HG02571 (cell line): ENCODE data around the gene CCNL1.
"Not testable (repeated sequence)": the region's sequence is repeated elsewhere in the genome, so short reads cannot be mapped to it uniquely, and the experiment has no call there.

Experiments used
- ATAC-seq: cut with Tn5 transposase; IDR thresholded peaks from one replicate; pipeline ENCODE4 v1.9.1; 2021; ENCODE audit warnings: mild to moderate bottlenecking, moderate library complexity; ENCODE audit not compliant: unreplicated experiment

The CCNL1 gene

DNA sequence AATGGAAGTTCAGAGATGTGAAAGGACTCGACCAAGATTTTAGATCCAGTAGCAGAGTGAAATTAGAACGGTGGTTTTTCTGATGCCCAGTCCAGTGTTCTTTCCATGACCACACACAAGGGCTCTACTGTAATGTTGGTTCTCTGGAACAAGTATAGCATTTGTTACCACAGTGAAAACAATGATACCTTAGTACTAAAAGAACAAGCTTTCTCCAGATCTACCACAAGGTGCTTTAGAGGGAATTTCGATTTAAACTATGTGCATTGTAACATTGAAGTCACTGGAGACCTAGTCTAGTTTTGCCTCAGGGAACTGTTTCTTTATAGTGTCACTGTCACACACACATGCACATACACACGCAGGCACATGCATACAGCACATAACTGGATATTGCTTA is 12.8 kb upstream of the CCNL1 start:
- no peak for ATAC-seq

DNA sequence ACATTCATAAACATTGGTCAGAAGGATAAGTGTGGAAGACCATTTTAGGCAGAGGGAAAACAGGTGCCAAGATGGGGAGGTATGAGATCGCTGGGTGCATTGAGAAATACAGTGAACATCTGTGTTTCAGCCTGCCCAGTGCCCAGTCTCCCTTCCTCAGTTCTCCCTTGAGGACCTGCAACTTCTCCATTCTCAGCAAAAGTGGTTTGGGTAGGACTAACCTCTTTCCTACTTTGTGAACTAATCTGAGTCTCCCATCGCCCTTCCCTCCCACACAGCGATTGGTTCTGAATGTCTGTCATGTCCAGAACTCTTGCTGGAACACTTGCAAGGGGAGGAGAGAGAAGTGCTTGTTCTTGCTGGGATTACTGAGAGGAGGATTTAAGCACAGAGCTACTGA is 10.9 kb upstream of the CCNL1 start:
- no peak for ATAC-seq

DNA sequence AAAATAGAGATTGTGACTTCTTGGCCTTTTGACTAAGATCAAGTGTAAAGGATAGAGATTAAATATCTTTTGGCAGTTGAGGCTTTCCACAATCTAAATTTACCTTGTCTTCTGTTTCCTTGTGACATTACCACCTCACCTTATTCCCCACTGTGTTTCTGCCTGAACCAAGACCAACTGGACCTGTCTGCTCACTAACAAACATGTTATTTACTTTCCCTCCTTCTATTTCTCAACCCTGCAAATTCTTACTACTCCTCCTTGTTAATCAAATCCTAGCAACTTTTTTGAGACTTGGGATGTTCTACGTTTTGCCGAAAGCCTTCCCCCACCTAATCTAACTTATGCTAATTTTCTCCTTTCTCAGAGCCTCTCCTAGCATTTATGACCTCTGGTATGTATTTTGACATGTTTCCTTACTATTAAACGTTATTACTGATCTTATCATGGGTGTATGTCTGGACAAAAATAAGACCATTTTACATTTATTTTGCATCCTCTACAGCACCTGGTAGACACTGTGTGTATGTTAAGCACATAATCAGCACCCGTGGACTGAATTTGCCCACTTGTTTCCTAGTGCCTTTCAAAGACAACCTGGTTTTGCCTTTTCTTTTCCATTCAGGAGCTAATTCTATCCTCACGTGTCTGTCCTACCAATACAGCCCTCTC is 7.6 kb upstream of the CCNL1 start:
- ATAC-seq = no peak

DNA sequence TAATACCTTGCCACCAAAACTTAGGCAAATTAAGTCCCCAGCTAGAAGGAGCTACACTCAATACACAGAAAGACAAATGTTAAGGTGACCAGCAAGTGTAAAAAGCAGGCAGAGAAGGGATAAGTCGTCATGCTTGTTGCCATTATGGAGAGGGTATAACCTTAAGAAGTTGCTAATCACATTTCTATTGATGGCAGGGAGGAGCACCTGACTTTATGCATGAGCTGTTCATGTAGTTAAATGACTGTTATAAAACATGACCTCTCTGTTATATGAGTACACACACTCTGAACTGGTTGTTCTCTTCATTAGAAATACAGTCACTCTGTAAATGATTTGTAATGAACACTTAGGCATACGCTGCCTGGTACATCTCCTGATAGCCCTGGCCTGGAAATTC is 6.6 kb upstream of the CCNL1 start:
- ATAC-seq = peak; percentile 41

DNA sequence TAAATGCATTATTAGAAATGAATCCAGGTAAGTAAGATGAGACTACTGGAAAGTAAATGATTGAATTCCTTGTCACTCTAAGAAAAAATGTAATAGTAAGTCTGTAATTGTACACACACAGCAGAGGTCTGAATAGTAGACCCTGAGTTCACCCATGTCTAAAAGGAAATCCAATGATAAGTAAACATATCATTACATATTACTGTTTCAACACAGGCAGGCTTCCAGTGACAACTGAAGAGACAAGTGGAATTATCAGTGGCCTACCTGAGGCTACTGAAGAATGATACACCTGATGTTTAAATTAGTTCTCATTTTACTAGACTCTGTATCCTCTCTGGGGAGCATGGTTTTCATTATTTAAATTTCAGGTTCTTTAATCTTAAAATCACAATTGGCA is 6.2 kb upstream of the CCNL1 start:
- no peak for ATAC-seq

DNA sequence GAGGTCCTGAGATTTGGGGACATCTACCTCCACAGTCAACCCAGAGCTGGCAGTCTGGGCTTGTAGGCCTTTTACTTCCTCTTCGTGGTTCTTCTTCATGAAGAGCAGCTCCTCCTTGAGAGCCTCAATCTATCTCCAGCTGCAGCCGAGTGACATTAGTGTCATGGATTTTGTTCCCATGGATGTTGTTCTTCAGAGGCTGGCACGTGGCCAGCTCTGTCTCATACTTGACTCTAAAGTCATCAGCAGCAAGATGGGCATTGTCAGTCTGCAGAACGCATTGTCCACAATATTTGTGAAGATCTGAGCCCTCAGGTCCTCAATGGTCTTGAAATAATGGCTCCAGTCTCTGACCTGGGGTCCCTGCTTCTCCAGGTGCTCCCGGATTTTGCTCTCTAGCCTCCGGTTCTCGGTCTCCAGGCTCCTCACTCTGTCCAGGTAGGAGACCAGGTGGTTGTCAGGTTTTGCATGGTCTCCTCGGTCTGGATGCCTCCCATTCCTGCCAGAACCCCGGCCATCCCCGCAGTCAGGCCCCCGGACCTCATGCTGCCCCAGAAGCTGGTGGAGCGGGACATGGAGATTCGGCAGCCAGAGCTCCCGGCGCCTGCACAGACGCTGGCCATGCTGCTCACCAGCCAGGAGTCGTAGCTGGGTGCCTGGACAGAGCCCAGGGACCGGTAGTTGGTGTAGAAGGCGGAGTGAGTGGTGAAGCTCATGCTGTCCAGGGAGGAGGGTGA is 3.4 kb upstream of the CCNL1 start:
- no peak for ATAC-seq

DNA sequence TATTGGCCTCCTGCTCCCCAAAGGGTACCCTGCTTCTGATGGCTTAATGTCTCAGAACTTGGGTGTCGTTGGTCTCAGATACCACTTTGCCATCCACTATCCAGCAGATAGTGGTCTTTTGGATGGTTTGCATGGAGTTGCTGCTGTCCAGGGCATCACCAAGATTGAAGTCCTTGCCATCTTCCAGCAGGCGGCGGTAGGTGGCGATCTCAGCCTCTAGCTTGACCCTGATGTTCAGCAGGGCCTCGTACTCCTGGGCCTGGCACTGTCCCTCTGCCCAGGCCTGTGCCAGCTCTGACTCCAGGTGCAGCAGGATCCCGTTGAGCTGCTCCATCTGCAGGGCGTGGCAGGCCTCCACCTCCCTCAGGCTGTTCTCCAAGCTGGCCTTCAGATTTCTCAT is 2.7 kb upstream of the CCNL1 start:
- not testable (repeated sequence) for ATAC-seq

DNA sequence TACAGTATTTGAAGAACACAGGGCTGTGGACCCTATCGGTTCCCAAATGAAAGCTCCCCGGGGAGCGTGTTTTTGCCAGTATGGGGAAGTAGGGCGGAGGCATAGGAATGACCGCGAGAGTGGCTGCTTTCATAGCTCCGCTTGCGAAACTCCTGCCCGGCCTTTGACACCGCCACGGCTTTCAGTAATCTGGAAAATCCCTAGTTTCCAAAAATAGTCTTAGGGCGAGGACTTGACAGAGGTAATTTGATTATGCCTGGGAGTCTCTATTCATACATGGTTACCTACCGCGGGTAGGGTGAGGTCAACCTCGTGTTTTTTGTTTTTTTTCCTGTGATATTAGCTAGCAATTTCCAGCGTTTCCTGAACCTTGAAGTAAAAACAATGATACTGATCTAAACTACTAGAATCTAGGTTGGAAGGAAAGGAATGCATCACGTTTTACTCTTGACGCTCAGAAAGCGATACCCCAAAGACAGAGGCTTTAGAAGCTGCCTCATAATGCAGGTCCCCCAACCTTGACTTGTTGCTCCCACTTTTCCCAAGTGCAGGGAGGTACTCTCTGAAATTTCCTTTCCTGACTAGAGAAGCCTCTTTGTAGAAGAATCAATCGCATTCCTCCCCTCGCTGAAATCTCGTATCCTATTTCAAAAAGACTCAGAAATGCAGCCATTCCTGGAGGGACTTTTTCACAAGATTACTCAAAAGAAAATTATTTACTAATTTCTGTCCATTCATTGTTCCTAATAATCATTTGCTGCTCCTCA is 894 bp upstream of the CCNL1 start:
- ATAC-seq = peak; percentile 39

DNA sequence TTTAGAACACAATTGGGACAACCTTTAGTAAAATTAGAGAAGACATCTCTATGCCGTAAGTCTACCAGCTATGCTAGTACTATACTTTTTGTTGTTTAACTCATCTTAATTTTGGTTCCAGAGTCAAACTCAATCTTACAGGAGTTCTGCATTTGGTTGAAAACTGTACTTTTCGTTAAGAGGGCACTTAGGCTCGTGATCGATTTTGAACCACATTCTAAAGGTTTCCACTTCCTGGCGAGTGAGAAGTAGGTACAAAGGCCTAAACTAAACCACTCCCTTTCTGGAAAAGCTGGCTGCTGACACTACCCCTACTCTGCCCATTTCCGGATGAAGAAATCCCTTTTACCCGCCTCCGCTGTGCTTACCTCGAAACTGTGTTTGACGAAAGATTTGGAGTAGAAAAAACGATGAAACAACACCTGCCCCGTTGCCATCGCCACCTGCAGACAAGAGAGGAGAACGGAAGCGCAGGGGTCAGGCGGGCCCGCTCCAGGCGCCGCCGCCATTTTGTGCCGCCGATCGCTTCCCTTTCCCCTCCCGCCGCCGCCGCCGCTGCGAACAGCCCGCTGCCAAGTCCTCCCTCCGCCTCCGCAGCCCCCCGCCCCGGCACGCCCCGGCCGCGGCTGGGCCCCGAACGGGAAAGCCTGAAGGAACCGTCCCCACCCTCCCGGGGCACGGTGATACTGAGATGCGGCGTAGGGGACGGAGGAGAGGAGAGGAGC is 748 bp downstream of the CCNL1 start:
- ATAC-seq = peak; percentile 49

DNA sequence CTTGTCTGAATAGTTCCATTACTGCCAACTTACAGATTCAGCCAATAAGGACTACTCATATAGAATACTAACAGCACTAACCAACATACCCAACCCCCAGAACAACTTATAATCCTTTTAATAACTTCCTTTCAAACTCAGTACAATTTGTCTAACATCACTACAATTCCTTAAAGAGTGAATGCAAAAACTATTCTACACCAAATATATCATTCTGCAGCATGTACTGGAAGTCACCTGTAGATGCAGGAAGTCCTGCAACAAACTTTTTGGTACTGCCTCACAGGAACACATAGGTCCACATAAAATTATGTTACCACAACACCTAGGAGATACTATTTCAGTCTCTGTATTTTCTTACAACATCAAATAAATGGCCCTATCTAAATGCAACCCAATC is 2.1 kb downstream of the CCNL1 start:
- no peak for ATAC-seq

DNA sequence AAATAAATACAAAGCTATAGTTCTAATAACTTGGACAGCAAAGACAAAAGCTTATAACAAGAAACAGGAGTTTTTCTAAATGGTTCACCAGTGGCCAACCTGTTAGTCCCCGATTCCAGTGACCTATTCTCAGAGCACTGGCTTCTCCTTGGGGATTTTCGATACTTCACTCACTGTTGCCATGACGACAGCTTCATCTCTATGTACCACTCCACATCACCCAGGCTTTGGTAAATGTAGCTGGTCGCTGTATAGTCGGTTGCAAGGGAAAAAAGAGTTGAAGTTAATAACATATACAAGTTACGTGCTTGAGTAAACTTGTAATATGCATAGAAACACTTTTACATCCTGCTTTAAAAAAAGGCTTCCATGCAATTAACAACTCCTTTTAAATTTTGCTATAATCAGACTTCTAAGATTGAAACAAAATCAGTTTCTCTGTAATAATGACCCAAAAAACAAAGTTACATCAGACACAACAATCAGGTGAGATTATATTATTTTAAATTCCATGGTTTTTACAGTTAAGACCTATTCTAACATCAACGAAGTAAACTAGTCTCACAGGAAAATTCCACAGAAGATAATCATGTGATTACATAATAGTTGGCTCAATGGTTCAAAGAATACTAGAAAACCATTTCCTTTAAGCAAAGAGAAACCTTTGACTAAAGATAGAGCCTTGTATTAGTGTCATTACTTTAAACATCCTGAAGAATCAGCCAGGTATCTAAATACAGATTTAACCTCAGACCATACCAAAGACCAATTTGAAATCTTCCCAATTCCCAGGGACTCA is 2.9 kb downstream of the CCNL1 start:
- no peak for ATAC-seq

DNA sequence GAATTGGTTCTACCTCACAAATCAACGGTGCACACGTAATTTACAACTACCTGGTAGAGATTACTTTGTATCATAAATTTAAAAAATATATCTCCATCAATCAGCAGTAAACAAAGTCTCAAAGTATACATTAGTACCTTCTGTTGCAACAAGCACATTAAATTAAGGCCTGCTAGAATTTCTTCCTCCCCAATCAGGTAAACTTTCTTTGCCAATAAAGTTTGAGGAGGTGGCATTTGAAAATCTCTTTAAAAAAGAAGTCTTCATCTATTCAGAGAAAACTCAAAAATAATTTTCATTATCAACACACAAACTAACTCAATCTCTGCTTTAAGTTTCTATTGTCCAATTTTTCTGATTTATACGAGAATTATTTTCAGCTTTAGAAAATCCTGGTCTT is 4.4 kb downstream of the CCNL1 start:
- no peak for ATAC-seq

DNA sequence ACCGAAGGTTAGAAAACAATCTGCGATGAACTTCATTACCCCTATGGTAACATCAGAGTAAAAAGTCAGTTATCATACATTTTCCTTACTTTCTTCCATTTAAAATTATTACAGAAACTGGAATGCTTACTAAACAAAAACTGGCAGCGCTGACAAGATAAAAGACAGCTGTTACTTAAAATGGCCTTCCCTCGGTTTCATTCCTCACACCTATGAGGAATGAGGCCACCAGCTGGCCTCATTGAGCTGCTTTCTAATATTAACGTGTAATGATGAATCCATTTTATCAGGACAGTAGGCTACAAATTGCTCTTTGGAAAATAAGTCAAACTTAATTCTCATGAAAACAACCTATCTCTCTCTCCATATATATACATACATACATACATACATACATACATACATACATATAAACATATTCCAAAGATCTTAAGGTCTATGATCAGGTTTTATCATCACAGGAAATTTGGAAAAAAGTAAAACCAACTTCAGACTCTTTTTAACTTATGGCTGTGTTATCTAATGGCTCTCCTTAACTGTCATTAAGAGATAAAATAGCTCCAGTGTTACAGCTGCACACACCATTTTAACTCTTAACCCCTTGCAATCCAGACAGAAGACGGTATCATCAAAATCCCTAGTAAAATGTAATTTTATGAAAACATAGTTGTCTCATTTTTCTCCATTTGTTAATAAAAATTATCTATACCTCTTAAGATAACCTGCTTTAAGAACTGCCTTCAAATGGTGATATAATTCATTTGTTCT is 5.2 kb downstream of the CCNL1 start:
- ATAC-seq = no peak

DNA sequence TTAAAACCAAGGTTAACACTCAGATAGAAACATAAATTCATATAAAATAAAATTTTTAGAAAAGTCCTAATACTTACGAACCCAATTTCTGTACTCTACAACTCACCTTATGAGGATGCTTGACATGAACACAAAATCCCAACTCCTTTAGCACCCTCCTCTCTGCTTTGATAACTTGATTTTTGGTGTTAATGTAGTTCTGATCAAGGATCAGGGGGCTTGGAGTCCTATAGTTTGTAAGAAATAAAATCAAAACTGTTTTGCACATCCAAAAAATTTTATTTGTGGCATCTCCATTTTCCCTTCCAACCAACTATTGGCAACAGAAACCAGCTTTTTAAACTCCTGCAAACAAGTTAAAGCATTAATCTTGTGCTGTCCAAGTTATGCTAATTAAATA is 7.0 kb downstream of the CCNL1 start:
- no peak for ATAC-seq

DNA sequence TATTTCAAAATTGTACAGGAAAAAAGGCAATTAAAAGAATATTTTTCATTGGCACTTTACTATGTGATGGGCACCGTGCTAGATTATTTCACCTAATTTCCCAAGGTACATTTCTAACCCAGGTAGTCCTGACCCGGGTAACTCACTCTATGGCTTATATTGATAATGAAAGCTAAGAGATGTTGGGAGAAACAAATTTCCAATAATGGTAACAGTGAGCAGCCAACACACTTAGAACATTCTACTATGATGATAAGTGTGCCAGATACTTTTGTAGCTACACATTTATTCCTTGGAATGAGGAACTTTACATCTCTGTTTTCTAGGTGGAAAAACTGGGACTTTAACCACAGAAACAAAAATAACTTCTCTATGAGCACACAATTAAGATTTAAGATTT is 7.5 kb downstream of the CCNL1 start:
- no peak for ATAC-seq

DNA sequence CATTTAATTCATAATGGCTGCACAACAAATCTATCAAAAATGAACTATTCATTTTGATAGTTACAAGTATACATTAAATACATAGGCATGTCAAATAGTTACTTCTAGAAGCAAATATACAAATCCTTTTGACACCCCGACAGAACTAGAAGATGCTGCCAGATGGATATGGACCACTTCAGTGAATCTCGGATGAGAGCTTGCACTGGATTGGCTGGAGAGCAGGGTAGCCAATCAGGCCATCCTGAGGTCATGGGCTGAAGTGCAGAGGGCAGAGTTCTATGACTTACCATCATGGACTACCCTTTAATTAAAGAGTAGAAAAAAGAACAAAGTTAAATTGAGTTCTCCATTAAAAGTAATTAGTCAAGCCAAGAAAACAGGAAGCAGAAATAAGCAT is 8.3 kb downstream of the CCNL1 start:
- no peak for ATAC-seq

DNA sequence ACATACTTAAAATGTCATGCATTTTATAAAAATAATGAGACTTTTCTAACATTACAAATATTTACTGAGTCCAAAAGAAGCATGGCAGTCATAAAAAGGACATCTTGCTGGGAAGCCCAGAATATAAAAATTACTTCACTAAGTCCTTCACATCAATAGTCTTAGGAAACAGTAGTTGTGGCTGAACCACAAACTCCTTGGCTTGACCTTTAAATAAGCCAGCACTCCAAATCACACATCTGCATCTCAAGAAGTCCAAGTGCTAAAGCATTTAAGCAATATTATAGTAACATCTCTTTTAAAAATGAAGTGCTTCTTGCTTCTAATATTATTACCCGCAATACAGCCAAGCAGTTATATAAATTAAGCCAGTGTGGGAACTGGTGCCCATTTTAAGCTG is 8.8 kb downstream of the CCNL1 start:
- no peak for ATAC-seq

DNA sequence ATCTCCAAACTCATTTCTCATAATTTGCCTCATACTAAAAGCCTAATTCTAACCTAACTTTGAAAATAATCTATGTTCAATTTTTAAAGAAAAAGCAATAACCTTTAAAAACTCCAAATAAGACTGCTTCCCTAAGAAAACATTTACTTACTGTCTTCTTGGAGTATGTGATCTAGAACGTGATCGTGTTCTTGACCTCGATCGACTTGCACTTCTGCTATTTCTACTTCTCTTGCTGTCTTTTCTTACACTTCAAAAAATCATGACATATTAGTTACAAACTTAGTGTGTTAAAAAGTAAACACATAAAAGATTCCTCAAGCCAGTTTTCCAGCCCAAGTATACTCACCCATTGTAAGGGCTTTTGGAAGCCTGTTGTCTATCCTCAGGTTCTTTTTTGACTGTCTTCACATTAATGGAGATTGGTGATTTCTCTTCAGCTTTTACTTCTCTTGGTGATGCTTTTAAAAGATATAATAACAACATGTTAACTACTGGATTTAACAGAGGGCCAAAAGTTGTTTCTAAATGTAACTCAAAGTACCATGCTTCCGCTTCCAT is 10.7 kb downstream of the CCNL1 start:
- no peak for ATAC-seq

DNA sequence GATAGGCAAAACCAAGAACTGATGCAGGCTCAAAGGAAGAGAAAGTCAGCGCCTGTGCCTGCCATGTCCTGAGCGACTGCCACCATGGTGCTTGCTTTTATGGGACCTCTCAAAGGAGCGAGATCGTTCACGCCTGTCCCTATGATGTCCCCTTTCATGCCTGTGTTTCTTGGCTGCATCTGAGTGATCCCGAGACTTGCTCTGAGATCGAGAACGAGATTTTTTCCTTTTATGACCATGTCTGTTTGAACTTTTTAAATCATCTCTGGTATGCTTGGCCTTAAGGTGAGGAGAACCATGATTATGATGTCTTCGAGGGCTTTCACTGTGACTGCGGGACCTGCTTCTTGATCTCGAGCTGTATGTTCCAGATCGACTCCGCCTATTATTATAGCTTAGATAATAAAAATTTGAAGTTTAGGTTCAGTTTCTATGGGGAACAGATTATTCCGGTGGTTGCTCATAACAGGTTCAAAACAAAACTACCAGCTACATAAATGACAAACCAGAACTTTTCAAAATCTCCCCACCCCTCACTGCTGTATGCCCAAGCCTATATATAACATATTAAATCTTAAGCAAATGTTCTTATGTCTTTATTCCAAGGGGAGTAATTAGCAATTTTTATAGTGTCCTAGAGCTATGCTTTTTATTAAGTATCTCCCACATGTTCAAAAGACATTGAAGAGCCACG is 11.6 kb downstream of the CCNL1 start:
- peak; percentile 54 for ATAC-seq
